Chondrocyte (in vitro differentiated cells): ENCODE results near the gene TRPM3. TPM values are rescaled to one million over a fixed set of nuclear protein-coding genes. Genes with fewer than 3 reads are reported as not detected.

Experiments used
- DNase-seq: peaks from one replicate; pipeline ENCODE4 v3.0.0; 2021; ENCODE audit warnings: mixed read lengths, low spot score
- H3K27ac Mint-ChIP-seq: one replicate; pipeline ENCODE4 v1.8.0; 2021; ENCODE audit warnings: mild to moderate bottlenecking, moderate library complexity, mixed read lengths; ENCODE audit not compliant: unreplicated experiment
- H3K27me3 Mint-ChIP-seq: 2 replicates; pipeline ENCODE4 v1.8.0; 2021; ENCODE audit warnings: low read depth, mixed read lengths
- H3K36me3 Mint-ChIP-seq: 2 replicates; pipeline ENCODE4 v1.8.0; 2021; ENCODE audit warnings: low read depth, mixed read lengths
- H3K4me1 Mint-ChIP-seq: 2 replicates; pipeline ENCODE4 v1.8.0; 2021; ENCODE audit warnings: low read depth, mild to moderate bottlenecking, mixed read lengths
- H3K4me3 Mint-ChIP-seq: one replicate; pipeline ENCODE4 v1.8.0; 2021; ENCODE audit warnings: mild to moderate bottlenecking, moderate library complexity, mixed read lengths; ENCODE audit not compliant: unreplicated experiment
- H3K9me3 Mint-ChIP-seq: 2 replicates; pipeline ENCODE4 v1.8.0; 2021; ENCODE audit warnings: low read depth, mixed read lengths
- total RNA-seq: library from RNA; stranded (reverse); gene quantifications from 3 replicates; pipeline ENCODE4 v1.2.1, GENCODE V29; 2021
- TF ChIP-seq, protein P1 (sequence below): fragments of 200-600 bp; sonication (generic); IDR thresholded peaks from 2 replicates; pipeline ENCODE4 v1.5.0; 2021; ENCODE audit warnings: antibody characterized with exemption, mild to moderate bottlenecking, moderate library complexity

The TRPM3 gene
- total RNA-seq, 1 donor from 2014 or later = not detected

DNA sequence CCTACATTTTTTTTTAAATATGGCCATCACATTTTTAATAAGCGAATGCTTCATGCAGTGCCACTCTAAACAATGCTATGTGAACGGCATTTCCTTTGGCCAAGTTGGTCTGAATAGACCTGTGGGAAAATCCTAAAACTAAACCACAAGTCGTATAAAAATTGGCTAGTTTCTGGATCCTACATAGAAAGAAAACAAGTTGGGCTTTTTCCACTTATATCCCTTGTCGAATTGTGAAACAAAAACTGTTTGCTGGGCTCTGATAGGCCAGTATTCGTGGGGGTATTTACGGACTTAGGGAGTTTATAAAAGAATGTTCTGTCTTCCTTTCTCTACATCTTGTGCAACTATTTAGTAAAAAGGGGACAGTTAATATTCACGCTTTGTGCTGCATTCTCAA lies 553.9 kb downstream of the TRPM3 start:
- H3K4me1 Mint-ChIP-seq = peaks cover 48% of the 10 kb centered on the region
- H3K9me3 Mint-ChIP-seq = no peaks in the 10 kb centered on the region
- H3K4me3 Mint-ChIP-seq = no peak overlapping the region
- DNase-seq = no peak
- H3K27ac Mint-ChIP-seq = peak overlapping the region; percentile 39
- peaks cover 2% of the 10 kb centered on the region for H3K27me3 Mint-ChIP-seq
- no peaks in the 10 kb centered on the region for H3K36me3 Mint-ChIP-seq
- TF ChIP-seq, protein P1, sequence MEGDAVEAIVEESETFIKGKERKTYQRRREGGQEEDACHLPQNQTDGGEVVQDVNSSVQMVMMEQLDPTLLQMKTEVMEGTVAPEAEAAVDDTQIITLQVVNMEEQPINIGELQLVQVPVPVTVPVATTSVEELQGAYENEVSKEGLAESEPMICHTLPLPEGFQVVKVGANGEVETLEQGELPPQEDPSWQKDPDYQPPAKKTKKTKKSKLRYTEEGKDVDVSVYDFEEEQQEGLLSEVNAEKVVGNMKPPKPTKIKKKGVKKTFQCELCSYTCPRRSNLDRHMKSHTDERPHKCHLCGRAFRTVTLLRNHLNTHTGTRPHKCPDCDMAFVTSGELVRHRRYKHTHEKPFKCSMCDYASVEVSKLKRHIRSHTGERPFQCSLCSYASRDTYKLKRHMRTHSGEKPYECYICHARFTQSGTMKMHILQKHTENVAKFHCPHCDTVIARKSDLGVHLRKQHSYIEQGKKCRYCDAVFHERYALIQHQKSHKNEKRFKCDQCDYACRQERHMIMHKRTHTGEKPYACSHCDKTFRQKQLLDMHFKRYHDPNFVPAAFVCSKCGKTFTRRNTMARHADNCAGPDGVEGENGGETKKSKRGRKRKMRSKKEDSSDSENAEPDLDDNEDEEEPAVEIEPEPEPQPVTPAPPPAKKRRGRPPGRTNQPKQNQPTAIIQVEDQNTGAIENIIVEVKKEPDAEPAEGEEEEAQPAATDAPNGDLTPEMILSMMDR = no peak

DNA sequence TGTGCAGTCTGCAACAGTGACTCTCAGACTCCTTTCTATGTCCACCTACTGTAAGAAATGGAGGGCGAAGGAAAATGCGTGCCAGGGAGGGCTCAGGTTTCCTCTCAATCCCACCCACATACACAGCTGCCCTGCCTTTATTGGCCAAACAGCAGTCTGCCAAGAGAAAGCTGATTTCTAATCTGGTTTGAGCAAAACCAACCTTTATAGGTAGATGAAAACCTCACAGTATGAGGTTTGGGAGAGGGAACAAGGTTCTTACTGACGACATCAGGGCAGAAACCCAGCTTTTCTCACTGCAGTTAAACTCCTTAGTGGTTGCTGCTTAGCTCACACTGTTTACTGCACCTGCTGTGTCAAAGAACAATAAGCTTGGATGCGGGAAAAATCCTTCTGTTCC lies 554.7 kb downstream of the TRPM3 start:
- H3K9me3 Mint-ChIP-seq = no peaks in the 10 kb centered on the region
- H3K27ac Mint-ChIP-seq = peak overlapping the region; percentile 52
- H3K27me3 Mint-ChIP-seq = peaks cover 1% of the 10 kb centered on the region
- no peak for DNase-seq
- peaks cover 48% of the 10 kb centered on the region for H3K4me1 Mint-ChIP-seq
- no peaks in the 10 kb centered on the region for H3K36me3 Mint-ChIP-seq
- no peak overlapping the region for H3K4me3 Mint-ChIP-seq
- TF ChIP-seq, protein P1 = no peak

- no peak overlapping the region for H3K4me3 Mint-ChIP-seq
- no peaks in the 10 kb centered on the region for H3K27me3 Mint-ChIP-seq
- no peaks in the 10 kb centered on the region for H3K9me3 Mint-ChIP-seq
- no peak for DNase-seq
- TF ChIP-seq, protein P1 = no peak
- no peaks in the 10 kb centered on the region for H3K36me3 Mint-ChIP-seq
- H3K27ac Mint-ChIP-seq = peak overlapping the region; percentile 60
- H3K4me1 Mint-ChIP-seq = peaks cover 48% of the 10 kb centered on the region
Measured at GRCh38 chr9:70566066-70566465, 555.4 kb downstream of the TRPM3 start.

DNA sequence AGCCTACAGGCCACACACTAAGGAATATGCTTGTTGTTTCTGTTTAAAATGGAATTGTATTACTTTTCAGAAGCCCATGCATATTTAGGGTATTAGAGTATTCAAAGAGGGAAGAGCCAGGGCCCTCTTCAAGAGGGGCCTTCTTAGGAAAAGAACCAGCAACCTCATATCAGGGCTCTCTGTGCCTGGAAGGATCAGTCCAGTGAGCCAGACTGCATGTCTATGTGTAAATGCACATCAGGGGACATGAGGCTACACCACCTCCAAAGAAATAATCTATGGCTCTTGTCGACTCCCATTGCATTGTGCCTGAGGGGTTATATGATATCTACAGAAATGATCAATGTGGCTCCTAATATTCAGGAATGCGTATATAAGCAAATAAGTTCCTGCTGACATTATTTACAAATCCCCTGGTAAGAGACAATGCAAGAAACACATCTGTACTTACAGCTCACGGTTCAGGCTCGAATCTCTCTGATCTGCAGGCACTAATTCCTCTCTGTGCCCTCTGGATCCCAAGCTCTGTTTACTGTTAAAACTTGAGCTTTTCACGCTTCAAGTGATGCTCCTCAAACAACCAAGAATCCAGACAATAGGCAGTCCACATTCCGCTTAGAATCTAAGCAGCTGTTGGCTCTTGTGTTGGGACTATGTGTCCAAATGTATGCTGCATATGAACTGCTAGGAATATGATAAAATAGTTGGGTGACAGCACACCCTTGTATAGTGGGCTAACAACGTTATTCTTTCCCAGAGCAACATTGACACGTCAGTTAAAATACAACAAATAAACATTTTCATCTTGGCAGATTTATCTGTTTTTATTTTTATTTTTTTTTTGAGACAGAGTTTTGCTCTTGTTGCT lies 556.7 kb downstream of the TRPM3 start:
- H3K9me3 Mint-ChIP-seq = no peaks in the 10 kb centered on the region
- H3K4me3 Mint-ChIP-seq = no peak overlapping the region
- H3K36me3 Mint-ChIP-seq = no peaks in the 10 kb centered on the region
- TF ChIP-seq, protein P1 = no peak
- peaks cover 48% of the 10 kb centered on the region for H3K4me1 Mint-ChIP-seq
- H3K27ac Mint-ChIP-seq = peak overlapping the region; percentile 95
- no peak for DNase-seq
- H3K27me3 Mint-ChIP-seq = no peaks in the 10 kb centered on the region

DNA sequence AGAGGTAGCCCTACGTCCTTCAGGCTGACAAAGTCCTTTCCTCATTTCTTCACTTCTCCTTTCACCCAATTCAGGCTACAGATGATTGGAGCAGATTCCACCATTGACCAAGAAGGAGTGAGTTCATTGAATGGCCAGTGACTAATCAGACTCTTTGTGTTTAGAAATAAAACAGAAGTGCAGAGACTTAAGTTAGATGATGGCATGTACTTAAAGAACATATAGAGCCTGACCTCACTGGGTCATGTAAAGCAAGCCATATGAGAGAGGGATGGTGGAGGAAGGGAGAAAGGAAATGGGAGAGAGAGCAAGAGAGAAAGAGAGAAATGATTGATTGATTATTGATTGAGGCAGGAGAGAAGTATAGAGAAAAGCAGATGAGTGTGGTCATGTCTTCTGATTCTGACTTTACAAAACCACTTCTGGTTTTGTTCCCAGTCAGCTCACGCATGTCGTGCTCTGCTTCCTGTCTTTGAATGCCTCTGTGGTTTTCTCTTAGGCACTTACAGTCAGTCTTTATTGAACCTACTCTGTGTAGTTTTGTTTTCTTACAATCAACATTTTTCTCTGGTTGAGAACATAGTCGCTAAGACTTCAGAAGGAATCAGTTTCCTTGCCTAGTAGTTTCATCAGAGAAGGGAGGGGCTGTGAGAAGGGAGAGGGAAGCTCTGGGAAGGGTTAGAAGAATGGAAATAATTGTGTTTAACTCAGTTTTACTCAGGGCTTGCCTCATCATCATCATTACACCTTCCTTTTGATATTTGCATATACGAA lies 557.8 kb downstream of the TRPM3 start:
- no peak for DNase-seq
- peak overlapping the region; percentile 13 for H3K4me3 Mint-ChIP-seq
- H3K4me1 Mint-ChIP-seq = peaks cover 48% of the 10 kb centered on the region
- H3K36me3 Mint-ChIP-seq = no peaks in the 10 kb centered on the region
- H3K27me3 Mint-ChIP-seq = no peaks in the 10 kb centered on the region
- TF ChIP-seq, protein P1 = peak; percentile 12
- H3K27ac Mint-ChIP-seq = peak overlapping the region; percentile 95
- H3K9me3 Mint-ChIP-seq = no peaks in the 10 kb centered on the region
